ENCODE measurements around the gene ABCB8. TPM values are rescaled to one million over a fixed set of nuclear protein-coding genes. Genes with fewer than 3 reads are reported as not detected.

ABCB8 gene
- total RNA-seq, 1 donor from 2014 or later = 38.1 TPM

DNA sequence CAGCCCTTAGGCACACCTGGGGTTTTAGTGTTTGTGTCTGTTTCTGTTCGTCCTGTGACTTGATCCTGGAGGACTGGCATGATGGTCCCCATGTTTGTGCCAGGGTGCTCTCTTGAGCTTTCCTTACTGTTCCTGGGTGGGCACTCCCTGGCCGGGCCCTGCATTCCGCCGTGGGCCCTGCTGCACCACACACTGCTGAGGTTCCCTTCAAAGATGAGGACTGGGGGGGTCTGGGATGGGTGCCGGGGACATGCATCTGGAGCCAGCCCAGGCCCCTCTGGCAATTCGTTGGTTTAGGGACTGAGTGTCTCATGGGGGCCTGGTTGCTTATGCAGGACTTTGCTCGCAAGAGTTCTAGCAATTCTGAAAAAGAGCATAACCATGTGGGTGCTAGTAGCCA is 62.8 kb downstream of the ABCB8 start:
- no peaks in the 10 kb centered on the region for H3K27me3 Mint-ChIP-seq (ENCODE audit: unreplicated experiment)
- TF ChIP-seq, protein P1, sequence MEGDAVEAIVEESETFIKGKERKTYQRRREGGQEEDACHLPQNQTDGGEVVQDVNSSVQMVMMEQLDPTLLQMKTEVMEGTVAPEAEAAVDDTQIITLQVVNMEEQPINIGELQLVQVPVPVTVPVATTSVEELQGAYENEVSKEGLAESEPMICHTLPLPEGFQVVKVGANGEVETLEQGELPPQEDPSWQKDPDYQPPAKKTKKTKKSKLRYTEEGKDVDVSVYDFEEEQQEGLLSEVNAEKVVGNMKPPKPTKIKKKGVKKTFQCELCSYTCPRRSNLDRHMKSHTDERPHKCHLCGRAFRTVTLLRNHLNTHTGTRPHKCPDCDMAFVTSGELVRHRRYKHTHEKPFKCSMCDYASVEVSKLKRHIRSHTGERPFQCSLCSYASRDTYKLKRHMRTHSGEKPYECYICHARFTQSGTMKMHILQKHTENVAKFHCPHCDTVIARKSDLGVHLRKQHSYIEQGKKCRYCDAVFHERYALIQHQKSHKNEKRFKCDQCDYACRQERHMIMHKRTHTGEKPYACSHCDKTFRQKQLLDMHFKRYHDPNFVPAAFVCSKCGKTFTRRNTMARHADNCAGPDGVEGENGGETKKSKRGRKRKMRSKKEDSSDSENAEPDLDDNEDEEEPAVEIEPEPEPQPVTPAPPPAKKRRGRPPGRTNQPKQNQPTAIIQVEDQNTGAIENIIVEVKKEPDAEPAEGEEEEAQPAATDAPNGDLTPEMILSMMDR (IDR thresholded peaks at IDR 0.05) = no peak
- peak overlapping the region; percentile 97 for H3K27ac Mint-ChIP-seq (ENCODE audit: unreplicated experiment)
- no peaks in the 10 kb centered on the region for H3K9me3 Mint-ChIP-seq (ENCODE audit: unreplicated experiment)
- H3K4me3 Mint-ChIP-seq (ENCODE audit: unreplicated experiment) = no peak overlapping the region
- DNase-seq (ENCODE audit: extremely low spot score, unreplicated experiment) = no peak
- peaks cover 47% of the 10 kb centered on the region for H3K4me1 Mint-ChIP-seq (ENCODE audit: unreplicated experiment)
- H3K36me3 Mint-ChIP-seq (ENCODE audit: unreplicated experiment) = peaks cover 7% of the 10 kb centered on the region

- Mint-ChIP-seq H3K36me3 (ENCODE audit: unreplicated experiment) (peaks cover 7% of the 10 kb centered on the region), H3K9me3 (ENCODE audit: unreplicated experiment) (no peaks in the 10 kb centered on the region), H3K27me3 (ENCODE audit: unreplicated experiment) (no peaks in the 10 kb centered on the region), H3K4me1 (ENCODE audit: unreplicated experiment) (peaks cover 50% of the 10 kb centered on the region), H3K4me3 (ENCODE audit: unreplicated experiment) (no peak overlapping the region), H3K27ac (ENCODE audit: unreplicated experiment) (peak overlapping the region; percentile 97)
- TF ChIP-seq, protein P1 (IDR thresholded peaks at IDR 0.05) = peak; percentile 50
- no peak for DNase-seq (ENCODE audit: extremely low spot score, unreplicated experiment)
Observed at GRCh38 chr7:151091431-151091830, 63.2 kb downstream of the ABCB8 start.

DNA sequence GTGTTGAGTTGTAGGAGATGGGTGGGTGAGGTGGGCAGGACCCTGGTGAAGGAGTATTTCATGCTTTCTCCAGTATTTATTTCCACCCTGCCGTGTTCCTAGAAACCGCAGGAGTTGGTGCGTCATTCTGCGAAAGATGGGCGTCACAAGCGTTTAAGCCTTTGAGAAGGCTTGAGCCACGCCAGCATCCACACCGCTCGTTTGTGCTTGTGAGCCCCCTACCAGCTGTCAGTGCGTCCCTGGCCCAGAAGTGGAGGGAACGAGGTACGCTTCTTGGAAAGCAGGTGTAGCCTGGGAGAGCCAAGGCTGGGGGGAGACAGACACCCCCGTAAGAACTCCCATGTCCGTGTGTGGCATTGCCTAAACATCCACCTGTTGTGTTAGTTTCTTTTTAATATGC is 63.7 kb downstream of the ABCB8 start:
- H3K36me3 Mint-ChIP-seq (ENCODE audit: unreplicated experiment) = peaks cover 7% of the 10 kb centered on the region
- TF ChIP-seq, protein P1 (IDR thresholded peaks at IDR 0.05) = no peak
- no peaks in the 10 kb centered on the region for H3K27me3 Mint-ChIP-seq (ENCODE audit: unreplicated experiment)
- DNase-seq (ENCODE audit: extremely low spot score, unreplicated experiment) = no peak
- H3K4me1 Mint-ChIP-seq (ENCODE audit: unreplicated experiment) = peaks cover 50% of the 10 kb centered on the region
- H3K9me3 Mint-ChIP-seq (ENCODE audit: unreplicated experiment) = no peaks in the 10 kb centered on the region
- H3K4me3 Mint-ChIP-seq (ENCODE audit: unreplicated experiment) = no peak overlapping the region
- H3K27ac Mint-ChIP-seq (ENCODE audit: unreplicated experiment) = no peak overlapping the region

DNA sequence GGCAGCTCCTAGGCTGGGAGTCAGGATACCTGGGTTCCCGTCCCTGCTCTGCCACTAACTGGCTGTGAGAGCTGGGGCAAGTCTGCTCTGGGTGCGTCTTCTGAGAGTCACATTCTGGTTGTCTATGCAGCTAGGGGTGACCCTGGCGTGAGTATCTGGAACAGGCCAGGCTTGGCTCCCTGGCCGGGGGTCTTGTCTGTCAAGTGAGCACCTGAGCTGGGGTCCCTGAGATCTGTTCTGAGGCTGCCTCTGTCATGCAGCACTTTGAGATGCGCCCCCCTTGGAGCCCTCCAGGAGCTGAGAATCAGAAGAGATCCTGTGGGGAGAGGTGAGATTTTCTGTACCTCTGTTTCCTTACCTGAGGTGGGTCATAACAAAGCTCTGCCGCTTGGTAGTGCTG is 65.5 kb downstream of the ABCB8 start:
- H3K4me1 Mint-ChIP-seq (ENCODE audit: unreplicated experiment) = peaks cover 49% of the 10 kb centered on the region

GRCh38 chr7:151094675-151095074 is 66.4 kb downstream of the ABCB8 start:
- peaks cover 42% of the 10 kb centered on the region for H3K4me1 Mint-ChIP-seq (ENCODE audit: unreplicated experiment)
- H3K27me3 Mint-ChIP-seq (ENCODE audit: unreplicated experiment) = no peaks in the 10 kb centered on the region
- no peak overlapping the region for H3K4me3 Mint-ChIP-seq (ENCODE audit: unreplicated experiment)
- no peak for DNase-seq (ENCODE audit: extremely low spot score, unreplicated experiment)
- peak overlapping the region; percentile 73 for H3K27ac Mint-ChIP-seq (ENCODE audit: unreplicated experiment)
- H3K9me3 Mint-ChIP-seq (ENCODE audit: unreplicated experiment) = no peaks in the 10 kb centered on the region
- TF ChIP-seq, protein P1 (IDR thresholded peaks at IDR 0.05) = no peak
- H3K36me3 Mint-ChIP-seq (ENCODE audit: unreplicated experiment) = peaks cover 7% of the 10 kb centered on the region

More for the DNA sequence above, 65.5 kb downstream of the ABCB8 start:
- TF ChIP-seq, protein P1 (IDR thresholded peaks at IDR 0.05) = no peak
- Mint-ChIP-seq H3K9me3 (ENCODE audit: unreplicated experiment) (no peaks in the 10 kb centered on the region), H3K27ac (ENCODE audit: unreplicated experiment) (no peak overlapping the region), H3K36me3 (ENCODE audit: unreplicated experiment) (peaks cover 7% of the 10 kb centered on the region), H3K27me3 (ENCODE audit: unreplicated experiment) (no peaks in the 10 kb centered on the region), H3K4me3 (ENCODE audit: unreplicated experiment) (no peak overlapping the region)
- DNase-seq (ENCODE audit: extremely low spot score, unreplicated experiment) = no peak

All from osteocyte (in vitro differentiated cells).